ENCODE measurements around the gene TSPY3.
"Not testable (repeated sequence)": the region's sequence is repeated elsewhere in the genome, so short reads cannot be mapped to it uniquely, and the experiment has no call there.

The TSPY3 gene
- 0 reads per million in 17 experiments for total RNA-seq

- DNase-seq = not testable (repeated sequence)
These were observed at the start of gene TSPY3 for GRCh38 chrY:9398121-9398520. TSS of gene TSPY3 (plus strand) at chrY:9398421. CDS start at chrY:9398467, 46 bp downstream.

- DNase-seq = not testable (repeated sequence)
These were observed 40.7 kb upstream of the TSPY3 start, which contains the start of gene TSPY8 for GRCh38 chrY:9357497-9357896. TSS of gene TSPY8 (plus strand) at chrY:9357797. CDS start at chrY:9357843, 46 bp downstream.

- not testable (repeated sequence) for DNase-seq
These were observed 1.7 kb upstream of the TSPY3 start for GRCh38 chrY:9396527-9396926.
